GM21367 (cell line): ENCODE data around the gene RAD51AP2.
A peak's percentile ranks its signal among the peaks of the same experiment; 100 is the strongest.
"Not testable (repeated sequence)": the region's sequence is repeated elsewhere in the genome, so short reads cannot be mapped to it uniquely, and the experiment has no call there.

Experiments
- ATAC-seq: cut with Tn5 transposase; IDR thresholded peaks from one replicate; pipeline ENCODE4 v1.9.1; 2021; ENCODE audit not compliant: unreplicated experiment

The RAD51AP2 gene

GRCh38 chr2:17538022-17538843, 20.0 kb upstream of the RAD51AP2 start:
- ATAC-seq: peak; percentile 16

GRCh38 chr2:17536416-17536815, 18.2 kb upstream of the RAD51AP2 start:
- ATAC-seq: no peak

GRCh38 chr2:17533546-17533945, 15.3 kb upstream of the RAD51AP2 start:
- ATAC-seq: no peak

- no peak for ATAC-seq
These were observed 11.5 kb upstream of the RAD51AP2 start for GRCh38 chr2:17529771-17530170.

- ATAC-seq: no peak
These were observed 4.1 kb upstream of the RAD51AP2 start for GRCh38 chr2:17522303-17522702.

GRCh38 chr2:17521621-17522020, 3.4 kb upstream of the RAD51AP2 start:
- no peak for ATAC-seq

- no peak for ATAC-seq
These were observed 2.5 kb upstream of the RAD51AP2 start for GRCh38 chr2:17520761-17521160.

- ATAC-seq: no peak
These were observed 1.2 kb upstream of the RAD51AP2 start for GRCh38 chr2:17519486-17519885.

- peak; percentile 8 for ATAC-seq
These were observed 594 bp downstream of the RAD51AP2 start for GRCh38 chr2:17517481-17518211.

GRCh38 chr2:17515652-17516051, 2.6 kb downstream of the RAD51AP2 start:
- ATAC-seq: peak; percentile 48

- ATAC-seq: no peak
These were observed 11.3 kb downstream of the RAD51AP2 start for GRCh38 chr2:17506736-17507616.

- ATAC-seq: no peak
These were observed 20.5 kb downstream of the RAD51AP2 start for GRCh38 chr2:17497718-17498117.

- ATAC-seq: no peak
These were observed 22.6 kb downstream of the RAD51AP2 start for GRCh38 chr2:17495590-17495989.

- ATAC-seq: not testable (repeated sequence)
These were observed 28.1 kb downstream of the RAD51AP2 start for GRCh38 chr2:17490165-17490564.

GRCh38 chr2:17488610-17489009, 29.6 kb downstream of the RAD51AP2 start:
- ATAC-seq: not testable (repeated sequence)

- ATAC-seq: no peak
These were observed 34.7 kb downstream of the RAD51AP2 start for GRCh38 chr2:17483496-17483895.

- no peak for ATAC-seq
These were observed 35.6 kb downstream of the RAD51AP2 start for GRCh38 chr2:17482651-17483050.

GRCh38 chr2:17479875-17480274, 38.4 kb downstream of the RAD51AP2 start:
- no peak for ATAC-seq

GRCh38 chr2:17476830-17477229, 41.4 kb downstream of the RAD51AP2 start:
- no peak for ATAC-seq

GRCh38 chr2:17476064-17476463, 42.2 kb downstream of the RAD51AP2 start:
- no peak for ATAC-seq

- ATAC-seq: no peak
These were observed 43.0 kb downstream of the RAD51AP2 start for GRCh38 chr2:17475286-17475685.
